ENCODE data around the gene CERS3.

DNA sequence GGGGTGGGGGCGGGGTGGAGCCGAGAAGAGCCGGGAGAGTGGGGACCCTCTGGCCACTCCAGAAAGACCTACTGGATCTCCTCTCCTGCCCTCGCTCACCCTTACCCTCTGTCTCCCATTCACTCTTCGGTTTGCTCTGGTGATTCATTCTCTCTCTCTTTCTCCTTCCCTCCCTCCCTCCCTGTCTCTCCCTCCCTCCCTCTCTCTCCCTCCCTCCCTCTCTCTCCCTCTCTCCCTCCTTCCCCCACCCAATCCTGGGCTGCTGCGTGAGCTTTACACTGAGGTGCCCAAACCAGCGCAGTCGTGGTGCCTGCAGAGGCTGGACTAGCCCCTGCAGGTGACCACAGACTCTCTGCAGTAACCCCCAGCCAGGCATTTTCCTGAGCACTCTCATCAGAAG lies 154.8 kb downstream of the CERS3 start:
- TF ChIP-seq, protein P1, sequence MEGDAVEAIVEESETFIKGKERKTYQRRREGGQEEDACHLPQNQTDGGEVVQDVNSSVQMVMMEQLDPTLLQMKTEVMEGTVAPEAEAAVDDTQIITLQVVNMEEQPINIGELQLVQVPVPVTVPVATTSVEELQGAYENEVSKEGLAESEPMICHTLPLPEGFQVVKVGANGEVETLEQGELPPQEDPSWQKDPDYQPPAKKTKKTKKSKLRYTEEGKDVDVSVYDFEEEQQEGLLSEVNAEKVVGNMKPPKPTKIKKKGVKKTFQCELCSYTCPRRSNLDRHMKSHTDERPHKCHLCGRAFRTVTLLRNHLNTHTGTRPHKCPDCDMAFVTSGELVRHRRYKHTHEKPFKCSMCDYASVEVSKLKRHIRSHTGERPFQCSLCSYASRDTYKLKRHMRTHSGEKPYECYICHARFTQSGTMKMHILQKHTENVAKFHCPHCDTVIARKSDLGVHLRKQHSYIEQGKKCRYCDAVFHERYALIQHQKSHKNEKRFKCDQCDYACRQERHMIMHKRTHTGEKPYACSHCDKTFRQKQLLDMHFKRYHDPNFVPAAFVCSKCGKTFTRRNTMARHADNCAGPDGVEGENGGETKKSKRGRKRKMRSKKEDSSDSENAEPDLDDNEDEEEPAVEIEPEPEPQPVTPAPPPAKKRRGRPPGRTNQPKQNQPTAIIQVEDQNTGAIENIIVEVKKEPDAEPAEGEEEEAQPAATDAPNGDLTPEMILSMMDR (IDR thresholded peaks at IDR 0.05): no peak
- TF ChIP-seq EZH2 (IDR thresholded peaks at IDR 0.05; ENCODE audit: borderline replicate concordance, insufficient read depth, low read depth, low read length, poor library complexity, severe bottlenecking): no peak
